Fibroblast of gingiva (primary cell): ENCODE data around the gene ROBO1.
A peak's percentile ranks its signal among the peaks of the same experiment; 100 is the strongest.
"Not testable (repeated sequence)": the region's sequence is repeated elsewhere in the genome, so short reads cannot be mapped to it uniquely, and the experiment has no call there.

Source experiments
- DNase-seq: peaks from one replicate; pipeline ENCODE4 v3.0.0-alpha.2; 2011; ENCODE audit warnings: low read depth

ROBO1 gene

GRCh38 chr3:79245284-79246138 is 522.3 kb downstream of the ROBO1 start:
- DNase-seq: no peak

GRCh38 chr3:79236496-79236895 is 531.3 kb downstream of the ROBO1 start:
- no peak for DNase-seq

DNA sequence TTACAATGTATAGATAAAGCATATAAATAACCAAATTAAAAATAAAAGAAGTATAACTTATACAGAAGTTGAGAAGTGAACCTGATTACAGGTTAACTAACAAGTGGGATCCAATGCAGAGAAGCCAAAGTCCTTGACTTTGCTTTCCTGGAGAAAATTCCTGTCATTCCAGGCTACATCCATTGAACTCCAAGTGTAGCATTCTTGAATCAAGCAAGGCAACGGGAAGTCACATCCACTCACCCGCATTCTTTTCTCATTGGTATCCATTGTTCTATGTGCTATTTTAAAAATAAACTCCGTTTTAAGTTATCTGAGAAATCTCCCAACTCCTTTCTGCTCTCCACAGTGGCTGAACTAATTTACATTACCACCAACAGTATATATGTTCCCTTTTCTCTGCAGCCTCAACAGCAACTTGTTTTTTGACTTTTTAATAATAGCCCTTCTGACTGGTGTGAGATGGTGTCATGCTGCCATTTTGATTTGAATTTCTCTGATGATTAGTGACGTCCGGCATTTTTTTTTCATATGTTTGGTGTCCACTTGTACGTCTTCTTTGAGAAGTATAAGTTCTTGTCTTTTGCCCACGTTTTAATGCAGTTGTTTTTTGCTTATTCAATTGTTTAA is 534.3 kb downstream of the ROBO1 start:
- DNase-seq: no peak

DNA sequence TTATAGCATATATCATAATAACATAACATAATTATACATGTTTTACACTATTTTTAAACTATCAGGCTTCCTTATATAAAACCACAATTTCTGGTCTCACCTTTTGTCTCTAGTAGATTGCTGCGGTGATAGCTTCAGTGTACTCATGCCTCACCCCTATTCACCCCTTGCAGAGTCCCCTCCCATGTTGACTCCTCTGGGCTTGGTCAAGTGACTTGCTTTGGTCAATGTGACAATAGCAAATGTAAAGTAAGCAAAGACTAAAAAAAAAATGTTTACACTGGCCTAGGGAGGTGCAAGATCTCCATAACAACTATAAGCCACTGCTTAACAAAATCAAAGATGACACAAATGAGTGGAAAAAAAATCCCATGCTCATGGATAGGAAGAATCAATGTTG is 537.5 kb downstream of the ROBO1 start:
- DNase-seq: no peak

DNA sequence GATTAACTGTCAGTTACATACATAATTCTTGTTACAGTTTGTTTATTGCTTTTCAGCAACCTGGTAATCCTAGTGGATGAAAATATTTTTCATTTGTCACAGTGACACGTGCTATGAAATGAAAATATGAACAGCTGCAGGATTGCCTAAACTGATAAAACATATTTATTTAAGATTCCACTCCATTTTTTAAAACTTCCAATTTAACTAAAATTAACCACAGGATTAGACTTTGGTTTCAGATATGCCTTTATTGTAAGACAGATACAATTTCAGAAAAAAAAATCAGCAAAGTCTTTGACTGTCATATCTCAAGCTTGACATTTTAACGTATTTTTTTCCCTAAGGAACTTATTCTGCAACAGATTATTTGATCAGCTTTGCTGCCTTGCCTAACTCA is 550.7 kb downstream of the ROBO1 start:
- no peak for DNase-seq

DNA sequence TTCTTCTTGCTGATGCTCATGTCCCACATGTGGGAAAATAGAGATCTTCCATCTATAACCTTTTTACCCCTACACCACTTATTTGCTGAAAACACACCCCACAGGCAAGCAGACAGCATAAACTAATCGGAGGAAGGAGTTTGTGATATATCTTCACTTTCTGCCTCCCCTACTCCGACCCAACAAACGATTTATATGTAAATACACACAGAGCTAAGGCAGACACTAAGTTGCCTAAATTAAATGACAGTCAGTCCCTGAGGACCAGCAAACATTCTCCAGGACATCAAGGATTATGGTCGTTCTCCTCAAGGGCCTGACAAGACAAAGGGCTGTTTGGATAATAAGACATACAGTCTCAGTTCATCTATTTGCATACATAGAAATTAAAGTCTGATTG is 552.5 kb downstream of the ROBO1 start:
- DNase-seq: no peak

GRCh38 chr3:79211586-79212359 is 556.0 kb downstream of the ROBO1 start:
- DNase-seq: no peak

- DNase-seq: no peak
Observed at GRCh38 chr3:79204351-79204750, 563.4 kb downstream of the ROBO1 start.

- no peak for DNase-seq
Observed at GRCh38 chr3:79203144-79203519, 564.7 kb downstream of the ROBO1 start.

- no peak for DNase-seq
Observed at GRCh38 chr3:79202471-79203143, 565.2 kb downstream of the ROBO1 start.

- DNase-seq: no peak
Observed at GRCh38 chr3:79200456-79200855, 567.3 kb downstream of the ROBO1 start.

- DNase-seq: no peak
Observed at GRCh38 chr3:79199966-79200365, 567.8 kb downstream of the ROBO1 start.

DNA sequence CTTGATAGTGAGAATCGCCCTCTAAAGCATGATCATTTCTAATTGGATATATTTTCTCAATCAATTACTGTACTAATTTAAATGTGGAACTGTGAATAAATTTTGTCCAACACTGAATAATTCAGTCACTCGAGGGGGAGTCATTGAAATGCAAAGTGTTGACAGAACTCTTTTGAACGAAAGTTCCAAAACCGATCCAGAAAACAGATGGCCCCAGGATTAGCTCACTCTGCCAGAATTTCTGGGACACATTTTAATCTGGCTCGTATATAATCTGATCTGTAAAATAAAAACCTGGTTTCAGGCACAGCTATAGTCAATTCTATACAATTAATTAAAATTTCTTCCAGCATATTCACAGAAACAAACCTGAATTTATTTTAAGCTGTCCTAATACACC is 580.4 kb downstream of the ROBO1 start:
- no peak for DNase-seq

- DNase-seq: no peak
Observed at GRCh38 chr3:79184251-79184650, 583.5 kb downstream of the ROBO1 start.

GRCh38 chr3:79183496-79183895 is 584.3 kb downstream of the ROBO1 start:
- no peak for DNase-seq

GRCh38 chr3:79178471-79179180 is 589.2 kb downstream of the ROBO1 start:
- no peak for DNase-seq

GRCh38 chr3:79175870-79176269 is 591.9 kb downstream of the ROBO1 start:
- no peak for DNase-seq

- DNase-seq: not testable (repeated sequence)
Observed at GRCh38 chr3:79173259-79173658, 594.5 kb downstream of the ROBO1 start.

DNA sequence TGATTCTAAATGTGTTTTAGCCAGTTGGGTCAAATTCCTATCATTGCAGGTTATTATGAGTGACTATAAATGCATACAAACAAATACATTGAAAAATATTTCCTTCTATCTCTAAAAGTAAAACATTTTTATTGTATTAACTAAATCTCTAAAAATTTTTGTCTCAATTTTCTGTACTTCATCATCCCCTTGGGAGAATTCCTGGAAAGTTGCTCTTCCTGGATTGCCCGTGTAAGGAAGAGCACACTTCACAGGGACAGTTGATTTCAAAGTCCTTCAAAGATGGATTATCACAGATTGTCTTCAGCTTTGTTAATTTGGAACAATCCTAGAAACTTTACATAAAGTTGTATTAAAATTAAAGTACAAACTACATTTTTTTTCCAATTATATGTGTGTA is 595.6 kb downstream of the ROBO1 start:
- DNase-seq: no peak

- DNase-seq: no peak
Observed at GRCh38 chr3:79170021-79170420, 597.8 kb downstream of the ROBO1 start.

- DNase-seq: peak; percentile 88
Observed at GRCh38 chr3:79167651-79168416, 600.0 kb downstream of the ROBO1 start.
